HepG2 (cell line): ENCODE results near the gene GDF7. TPM values are rescaled to one million over a fixed set of nuclear protein-coding genes. Genes with fewer than 3 reads are reported as not detected.
A peak's percentile ranks its signal among the peaks of the same experiment; 100 is the strongest.

Experiments used
- BATF2 ChIP-seq: sonication (generic); formaldehyde crosslinking; IDR thresholded peaks from 2 replicates; pipeline ENCODE4 v1.8.0; 2022; ENCODE audit warnings: mild to moderate bottlenecking, missing genetic modification reagents, moderate library complexity
- BORCS8-MEF2B ChIP-seq: sonication (generic); formaldehyde crosslinking; IDR thresholded peaks from 2 replicates; pipeline ENCODE4 v1.8.0; 2022; ENCODE audit warnings: mild to moderate bottlenecking, missing genetic modification reagents
- CBX2 ChIP-seq, 2 experiments: fragments of 200-600 bp in 1 of 2; sonication (generic); formaldehyde crosslinking in 1 of 2; IDR thresholded peaks; 2 replicates each; pipeline versions ENCODE4 v1.7.0 to v1.8.1; 2018 to 2022; ENCODE audit warnings: low read depth in 2 of 2, low read length in 1 of 2, mild to moderate bottlenecking in 1 of 2, missing genetic modification reagents in 1 of 2
- CC2D1A ChIP-seq: sonication (generic); formaldehyde crosslinking; IDR thresholded peaks from 2 replicates; pipeline ENCODE4 v1.8.1; 2023; ENCODE audit warnings: mild to moderate bottlenecking, missing genetic modification reagents
- FOXP1 ChIP-seq, 2 experiments: fragments of 450-650 bp in 1 of 2; IDR thresholded peaks; 2 replicates each; pipeline ENCODE4 v1.6.1; 2017 to 2018; ENCODE audit warnings: antibody characterized with exemption in 1 of 2
- GZF1 ChIP-seq: sonication (generic); formaldehyde crosslinking; IDR thresholded peaks from 2 replicates; pipeline ENCODE4 v1.5.1; 2020; ENCODE audit warnings: mild to moderate bottlenecking, missing genetic modification reagents
- HOXA7 ChIP-seq: sonication (generic); formaldehyde crosslinking; IDR thresholded peaks from 2 replicates; pipeline ENCODE4 v1.8.1; 2022; ENCODE audit warnings: mild to moderate bottlenecking, missing genetic modification reagents, moderate library complexity
- ISL2 ChIP-seq: sonication (generic); formaldehyde crosslinking; IDR thresholded peaks from 2 replicates; pipeline ENCODE4 v1.5.0; 2020; ENCODE audit warnings: missing genetic modification reagents
- KAT2B ChIP-seq: fragments of 150-350 bp; IDR thresholded peaks from 2 replicates; pipeline ENCODE4 v1.6.1; 2014; ENCODE audit warnings: low read depth, low read length, borderline replicate concordance
- LCORL ChIP-seq, 2 experiments: fragments of 450-650 bp in 1 of 2; sonication (generic) in 1 of 2; formaldehyde crosslinking in 1 of 2; IDR thresholded peaks; 2 replicates each; pipeline versions ENCODE4 v1.5.0 to v1.6.1; 2017 to 2020; ENCODE audit warnings: antibody characterized with exemption in 1 of 2, missing genetic modification reagents in 1 of 2
- MLXIP ChIP-seq: sonication (generic); formaldehyde crosslinking; IDR thresholded peaks from 2 replicates; pipeline ENCODE4 v1.9.0; 2021; ENCODE audit warnings: missing genetic modification reagents, borderline replicate concordance
- PRMT3 ChIP-seq: sonication (generic); formaldehyde crosslinking; IDR thresholded peaks from 2 replicates; pipeline ENCODE4 v1.8.1; 2022; ENCODE audit warnings: low read depth, mild to moderate bottlenecking, moderate library complexity, missing genetic modification reagents, borderline replicate concordance
- SMAD3 ChIP-seq: sonication (generic); formaldehyde crosslinking; IDR thresholded peaks from 2 replicates; pipeline ENCODE4 v1.4.0; 2020; ENCODE audit warnings: missing genetic modification reagents
- ZNF296 ChIP-seq: sonication (generic); formaldehyde crosslinking; conservative IDR thresholded peaks from 2 replicates; pipeline ENCODE4 v1.5.0; 2020; ENCODE audit warnings: mild to moderate bottlenecking, missing genetic modification reagents
- ZNF629 ChIP-seq: sonication (generic); formaldehyde crosslinking; conservative IDR thresholded peaks from 2 replicates; pipeline ENCODE4 v1.5.0; 2020; ENCODE audit warnings: missing genetic modification reagents
- ZNF710 ChIP-seq: sonication (generic); formaldehyde crosslinking; IDR thresholded peaks from 2 replicates; pipeline ENCODE4 v1.5.0; 2020; ENCODE audit warnings: mild to moderate bottlenecking, missing genetic modification reagents, borderline replicate concordance
- ZNF713 ChIP-seq: sonication (generic); formaldehyde crosslinking; IDR thresholded peaks from 2 replicates; pipeline ENCODE4 v1.4.0; 2020; ENCODE audit warnings: mild to moderate bottlenecking, missing genetic modification reagents
- ZNF770 ChIP-seq: sonication (generic); formaldehyde crosslinking; IDR thresholded peaks from 2 replicates; pipeline ENCODE4 v1.5.0; 2020; ENCODE audit warnings: mild to moderate bottlenecking, missing genetic modification reagents
- ZNF839 ChIP-seq: sonication (generic); formaldehyde crosslinking; IDR thresholded peaks from 2 replicates; pipeline ENCODE4 v1.4.0; 2020; ENCODE audit warnings: missing genetic modification reagents, mild to moderate bottlenecking, borderline replicate concordance
- ZNF879 ChIP-seq: sonication (generic); formaldehyde crosslinking; IDR thresholded peaks from 2 replicates; pipeline ENCODE4 v1.8.1; 2023; ENCODE audit warnings: missing genetic modification reagents
- ZSCAN31 ChIP-seq: sonication (generic); formaldehyde crosslinking; IDR thresholded peaks from 2 replicates; pipeline ENCODE4 v1.5.0; 2020; ENCODE audit warnings: low read depth, mild to moderate bottlenecking, missing genetic modification reagents
- polyA plus RNA-seq, 8 experiments: library from polyadenylated mRNA; depleted of rRNA in 3 of 8; stranded (reverse) in 7 of 8; unstranded in 1 of 8; fragments of >200 nt; fragmentation: Illumina TruSeq in 4 of 8; extraction: Trizol in 4 of 8; gene quantifications; 2 replicates each; pipeline versions ENCODE4 v1.2.1 to v1.2.3, GENCODE V29; 2011 to 2016; ENCODE audit warnings: low read depth in 4 of 8, missing spikeins in 1 of 8, mixed read lengths in 1 of 8; ENCODE audit not compliant: insufficient read depth in 1 of 8
- total RNA-seq, 5 experiments: library from RNA; depleted of rRNA; stranded (reverse); fragments of >200 nt; fragmentation: Illumina TruSeq; extraction: Trizol; gene quantifications; 2 replicates each; pipeline ENCODE4 v1.2.3, GENCODE V29; 2016; ENCODE audit warnings: low read depth in 1 of 5

GDF7 gene
- total and polyA plus RNA-seq, 2 of the 13 experiments (the other 11 are each of a cell fraction or from before 2014, with no cell fraction given): 1.6 to 15.0 TPM

GRCh38 chr2:20667531-20668401 lies 822 bp downstream of the GDF7 start (continued):
- TF ChIP-seq ZNF770 (CRISPR knock-in tag) (no peak), HOXA7 (CRISPR knock-in tag) (0 out of 2 replicates have a peak, but pooled peaks have one; percentile 46), ZSCAN31 (CRISPR knock-in tag) (no peak; the same call in 1 of the 2 replicates), ZNF629 (CRISPR knock-in tag) (0 out of 2 replicates have a peak, but pooled peaks have one; percentile 15), ZNF879 (CRISPR knock-in tag) (no peak), CBX2 (IDR thresholded peaks at IDR 0.05; ENCODE audit: low read depth, low read length) (no peak), CBX2 (CRISPR knock-in tag; IDR thresholded peaks at IDR 0.05; ENCODE audit: low read depth) (no peak), GZF1 (CRISPR knock-in tag) (0 out of 2 replicates have a peak, but pooled peaks have one; percentile 13), ISL2 (CRISPR knock-in tag) (no peak), ZNF296 (peak; percentile 73; the same call in 1 of the 2 replicates), FOXP1 (IDR thresholded peaks at IDR 0.05) (no peak), FOXP1 (CRISPR knock-in tag; IDR thresholded peaks at IDR 0.05) (no peak), MLXIP (no peak), ZNF710 (CRISPR knock-in tag) (peak; percentile 55; the same call in 1 of the 2 replicates), LCORL (IDR thresholded peaks at IDR 0.05) (no peak), LCORL (CRISPR knock-in tag; IDR thresholded peaks at IDR 0.05) (no peak; the same call in 1 of the 2 replicates), CC2D1A (no peak), SMAD3 (CRISPR knock-in tag) (no peak), BATF2 (CRISPR knock-in tag) (no peak), BORCS8-MEF2B (peak; percentile 85), KAT2B (no peak), PRMT3 (CRISPR knock-in tag) (no peak), ZNF839 (CRISPR knock-in tag) (no peak), ZNF713 (no peak)
